ENCODE data around the gene DNASE1.
"Not testable (repeated sequence)": the region's sequence is repeated elsewhere in the genome, so short reads cannot be mapped to it uniquely, and the experiment has no call there.

The DNASE1 gene

DNA sequence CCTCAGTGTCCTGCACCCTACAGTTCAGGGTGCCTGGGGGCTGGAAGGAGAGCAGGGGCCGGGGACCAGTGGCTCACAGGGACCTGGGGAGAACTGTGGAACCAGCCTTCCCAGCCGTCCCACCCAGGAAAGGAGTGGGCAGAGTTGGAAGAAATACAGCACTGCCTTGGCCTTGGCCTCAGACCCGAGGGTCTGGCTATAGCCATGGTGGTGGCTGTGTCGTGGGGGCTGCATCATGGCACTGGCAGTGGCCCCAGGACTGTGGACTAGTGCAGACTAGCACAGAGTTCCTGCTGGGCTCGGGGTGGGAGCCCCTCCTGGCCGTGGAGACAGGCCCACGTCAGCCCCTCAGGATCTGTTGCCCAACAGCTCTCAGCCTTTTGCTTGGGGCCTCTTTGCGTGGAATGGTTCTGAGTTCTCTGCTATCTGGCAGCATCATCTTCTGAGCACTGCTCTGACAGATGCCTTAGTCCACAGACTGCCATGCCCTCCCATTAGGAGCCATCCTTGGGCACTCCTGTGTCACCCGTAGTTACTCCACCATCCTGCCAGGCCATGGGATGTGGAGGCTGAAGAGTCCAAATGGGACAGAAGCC lies 12.6 kb upstream of the DNASE1 start:
- no peak for FAIRE-seq

DNA sequence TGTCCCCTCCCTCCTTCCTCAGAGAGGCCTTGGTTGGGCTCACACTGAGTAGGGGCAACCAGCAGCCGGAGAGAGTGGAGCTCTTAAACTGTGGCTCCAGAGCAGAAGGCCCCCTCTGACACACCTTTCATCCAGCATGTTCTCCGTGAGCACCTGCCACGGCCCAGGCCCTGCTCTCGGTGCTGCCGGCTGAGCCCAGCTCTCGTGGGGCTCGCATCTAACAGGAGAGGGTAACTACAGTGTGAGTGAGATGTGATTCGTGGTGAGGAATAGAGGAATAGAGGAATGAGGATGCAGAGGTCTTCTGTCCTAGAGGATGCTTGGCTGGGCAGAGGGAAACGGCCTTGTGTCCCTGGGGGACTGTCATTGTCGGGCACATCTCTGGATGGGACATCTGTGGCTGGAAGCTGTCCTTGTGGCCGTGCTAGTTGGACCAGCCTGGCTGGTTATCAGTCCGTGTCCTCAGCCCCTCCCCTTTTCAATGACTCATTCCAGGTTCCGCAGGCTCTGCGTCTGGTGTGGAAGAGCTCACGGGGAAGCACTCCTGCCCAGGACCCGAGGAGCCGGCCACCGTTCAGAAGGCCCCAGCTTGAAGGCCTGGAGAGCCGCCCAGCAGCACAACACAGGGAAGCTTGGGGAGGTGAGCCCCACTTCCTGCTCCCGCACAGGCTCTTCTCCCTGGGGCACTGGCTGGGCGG lies 11.9 kb upstream of the DNASE1 start:
- FAIRE-seq, result no peak

DNA sequence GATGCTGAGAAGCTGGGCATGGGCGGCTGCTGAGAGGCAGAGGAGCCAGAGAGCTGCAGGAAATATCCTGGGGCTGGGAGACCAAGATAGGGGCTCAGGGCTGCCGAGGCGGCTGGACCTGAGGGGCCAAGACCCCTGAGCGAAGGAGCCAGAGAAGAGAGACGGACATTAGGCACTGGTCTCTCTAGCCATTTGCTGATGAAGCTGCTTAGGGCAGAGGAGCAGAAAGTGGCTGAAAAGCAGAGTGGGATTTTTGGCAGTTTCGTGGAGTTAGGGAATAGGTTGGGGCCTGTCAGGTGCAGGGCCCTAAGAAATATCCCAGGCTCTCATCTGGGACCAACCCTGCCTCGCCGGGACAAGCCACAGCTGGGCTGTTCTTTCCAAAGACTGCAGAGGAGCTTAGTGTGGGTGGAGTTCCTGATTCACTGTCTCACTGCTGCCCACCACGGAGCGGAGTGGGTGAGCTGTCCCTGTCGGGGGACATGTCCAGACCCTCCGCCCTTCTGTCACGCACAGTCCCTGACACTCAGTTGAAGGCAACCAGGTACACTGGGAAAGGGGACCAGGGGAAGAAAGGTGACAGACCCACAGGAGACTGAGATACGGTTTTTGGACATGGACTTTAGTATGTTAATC lies 11.3 kb upstream of the DNASE1 start:
- FAIRE-seq, result no peak

DNA sequence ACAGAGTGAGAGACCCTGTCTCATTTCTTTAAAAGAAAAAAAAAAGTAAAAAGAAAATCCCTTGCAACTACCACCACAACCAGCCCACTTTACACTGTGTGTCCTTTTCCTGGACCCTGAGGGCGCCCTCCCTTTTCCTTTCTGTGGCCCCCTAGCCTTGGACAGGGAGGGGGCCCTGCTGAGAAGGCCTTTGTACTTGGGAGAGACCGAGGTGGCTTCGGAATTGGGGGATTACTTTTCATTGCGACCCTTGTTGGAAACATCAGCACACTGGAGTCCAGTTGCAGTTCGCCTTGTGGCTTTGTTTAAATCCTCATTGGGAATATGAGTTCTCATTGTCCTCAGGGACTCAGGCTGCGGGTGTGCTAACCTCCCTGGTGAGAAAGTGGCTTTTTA lies 9.4 kb upstream of the DNASE1 start:
- FAIRE-seq, result no peak

DNA sequence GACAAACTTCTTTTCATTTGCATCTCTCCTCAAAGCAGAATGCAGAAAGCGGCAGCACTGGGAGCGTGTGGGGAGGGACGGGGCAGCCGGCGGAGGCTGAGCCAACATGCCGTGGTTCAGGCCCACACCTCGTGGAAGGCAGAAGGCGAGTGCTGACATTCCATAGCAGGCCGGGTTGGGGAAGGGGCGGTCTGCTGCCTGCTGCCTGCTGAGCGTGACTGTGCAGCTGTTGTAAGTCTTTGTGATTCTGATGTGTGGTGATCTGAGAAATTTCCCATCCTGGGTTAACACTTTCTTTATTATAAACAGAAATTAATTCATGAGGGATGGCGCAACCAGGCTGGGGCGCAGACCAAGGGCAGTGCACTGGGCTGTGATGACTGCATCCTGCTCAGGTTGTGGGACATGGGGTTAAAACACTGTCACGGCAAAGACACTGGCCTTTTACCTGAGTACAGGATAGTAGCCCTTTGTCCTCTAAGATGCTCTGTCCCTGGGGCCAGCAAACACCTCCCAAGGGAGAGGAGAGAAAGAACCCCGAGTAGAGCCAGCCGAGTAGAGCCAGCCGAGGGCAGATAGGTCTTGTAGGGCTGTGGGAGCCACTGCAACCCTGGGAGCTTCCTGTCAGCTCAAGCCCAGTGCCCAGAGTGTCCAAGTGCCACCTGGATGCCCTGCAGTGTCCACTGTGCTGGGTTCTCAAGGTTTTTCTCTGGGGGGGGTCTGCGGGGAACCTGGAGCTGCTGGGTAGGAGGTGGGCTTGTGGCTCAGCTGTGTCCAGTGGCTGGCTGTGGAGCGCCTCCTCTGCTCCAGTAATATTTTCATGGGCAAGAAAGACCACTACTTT lies 8.8 kb upstream of the DNASE1 start:
- FAIRE-seq, result no peak

DNA sequence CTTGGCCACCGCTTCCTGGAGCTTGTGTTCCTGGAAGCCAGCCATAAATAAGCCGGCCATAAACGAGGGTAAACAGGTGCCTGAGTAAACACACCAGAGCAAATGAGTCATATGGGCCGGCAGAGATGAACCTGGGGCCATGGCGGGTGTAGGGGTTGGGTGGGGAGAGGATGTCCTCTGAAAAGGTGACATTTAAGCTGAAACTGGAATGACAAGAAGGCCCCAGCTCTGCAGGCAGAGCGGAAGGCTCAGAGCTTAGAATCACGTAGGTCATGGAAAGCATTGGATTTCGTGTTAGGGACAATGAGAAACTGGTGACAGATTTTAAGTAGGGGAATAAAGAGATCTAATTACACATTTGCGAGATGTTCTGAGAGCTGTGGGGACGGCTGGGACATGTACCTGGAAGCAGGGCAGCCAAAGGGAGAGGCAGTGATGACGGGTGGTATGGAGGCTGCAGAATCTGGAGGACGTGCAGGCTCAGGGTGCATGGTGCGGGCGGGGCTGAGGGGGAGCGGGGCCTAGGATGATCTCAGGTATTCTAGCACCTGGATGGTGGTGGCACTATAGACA lies 8.1 kb upstream of the DNASE1 start:
- FAIRE-seq, result peak; percentile 51

DNA sequence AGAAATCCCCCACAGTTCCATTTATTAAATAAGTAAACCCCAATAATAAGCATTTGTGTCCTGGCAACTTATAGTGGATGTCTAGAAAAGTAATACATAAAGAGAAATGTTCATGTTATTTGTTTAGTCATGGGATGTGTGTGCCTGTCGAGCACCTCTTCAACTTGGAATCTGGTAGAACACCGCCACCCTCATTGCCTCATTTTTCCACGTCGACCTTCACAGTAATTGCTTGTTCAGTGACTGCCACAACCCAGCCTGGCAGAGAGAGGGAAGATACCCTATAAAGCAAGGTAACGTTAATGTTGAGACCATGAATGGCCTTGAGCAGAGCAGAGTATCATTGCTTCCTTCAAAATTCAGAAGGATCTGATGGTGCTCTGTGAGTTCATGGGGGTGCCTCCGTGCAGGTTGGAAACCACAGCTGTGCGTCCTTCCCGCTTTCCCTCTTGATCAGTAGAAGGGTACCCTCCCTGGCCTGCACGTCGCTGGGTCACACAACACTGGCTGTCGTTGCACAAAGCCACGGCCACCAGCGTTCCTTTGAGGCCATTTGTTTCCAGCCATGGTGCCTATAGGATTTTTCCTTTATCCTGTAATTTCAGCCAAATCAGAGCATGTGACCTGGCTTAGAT lies 3.7 kb upstream of the DNASE1 start:
- FAIRE-seq, result no peak

DNA sequence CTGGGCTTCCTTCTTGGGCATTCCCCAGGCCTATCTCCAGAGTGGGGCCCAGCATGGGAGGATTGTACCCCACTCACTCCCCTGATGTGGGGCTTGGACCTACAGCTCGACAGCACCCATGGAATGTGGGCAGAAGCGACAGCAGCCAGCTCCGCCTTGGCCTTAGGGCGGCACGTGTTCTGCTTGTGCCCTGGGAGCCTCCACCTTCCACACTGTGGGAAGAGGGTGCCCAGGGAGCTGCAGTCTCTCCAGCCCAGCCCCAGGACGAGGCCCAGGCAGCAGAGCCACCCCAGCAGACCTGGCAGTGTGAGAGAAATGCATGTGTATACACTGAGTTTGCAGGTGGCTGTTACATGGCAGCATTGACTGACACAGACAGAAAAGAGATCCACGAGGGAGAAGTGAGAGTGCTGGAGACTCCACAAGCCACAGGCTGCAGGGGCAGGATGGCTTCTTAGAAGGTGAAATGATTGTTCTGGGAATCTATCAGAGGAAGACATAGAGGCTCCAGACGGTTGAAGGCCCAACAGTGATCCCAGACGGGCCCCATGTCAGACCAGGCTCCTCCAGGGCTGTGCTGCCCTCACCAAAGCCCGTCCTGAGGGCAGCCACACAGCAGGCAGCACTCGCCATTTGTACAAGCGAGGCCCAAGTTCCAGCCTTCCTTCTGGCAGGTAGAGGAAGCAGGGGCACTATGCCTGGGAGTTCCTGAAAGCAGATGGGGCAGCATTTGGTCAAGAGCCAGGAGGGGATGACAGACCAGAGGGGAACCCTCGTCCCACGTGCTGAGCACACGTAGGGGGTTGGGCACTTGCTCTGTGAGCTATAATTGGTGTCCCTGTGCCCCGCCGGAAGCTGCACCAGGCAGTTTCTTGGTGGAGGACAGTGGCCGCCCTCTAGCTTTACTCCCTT lies 2.8 kb upstream of the DNASE1 start:
- FAIRE-seq, result no peak

DNA sequence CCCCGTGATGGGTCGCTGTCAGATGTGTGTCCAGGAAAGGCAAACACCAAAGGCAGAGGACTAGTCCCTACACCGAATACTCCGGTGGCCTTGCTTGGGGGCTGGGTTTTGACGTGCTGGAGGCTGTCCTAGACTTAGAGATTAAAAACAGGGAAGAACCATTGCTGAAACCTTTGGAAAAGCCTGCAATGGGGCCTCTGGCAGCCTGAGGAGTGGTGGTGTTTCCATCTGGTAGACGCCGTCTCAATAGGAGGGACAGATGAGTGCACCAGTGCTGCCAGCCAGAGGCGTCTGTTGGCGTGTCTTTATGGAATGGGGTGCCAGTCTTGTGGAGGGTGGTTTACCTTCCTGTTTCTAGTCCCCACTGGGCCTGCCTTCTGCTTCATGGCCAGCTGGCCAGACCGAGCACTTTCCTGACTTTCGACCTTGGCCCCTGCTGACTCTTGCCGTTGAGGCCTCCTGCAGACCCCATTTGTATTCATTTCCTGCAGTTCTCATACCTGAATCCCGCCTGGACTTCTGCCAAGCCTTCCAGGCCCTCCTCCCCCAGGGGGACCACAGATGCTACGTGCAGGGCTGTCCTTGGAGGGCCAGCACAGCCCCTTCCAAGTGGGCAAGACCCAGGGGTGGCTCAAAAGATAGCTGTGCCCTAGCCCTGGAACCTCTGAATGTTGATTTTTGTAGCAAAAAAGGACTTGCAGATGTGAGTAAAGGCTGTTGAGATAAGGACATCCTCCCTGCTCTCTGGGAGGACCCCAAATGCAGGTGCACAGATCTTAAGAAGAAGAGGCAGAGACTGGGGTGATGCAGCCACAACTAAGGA lies 1.9 kb upstream of the DNASE1 start:
- FAIRE-seq, result no peak

DNA sequence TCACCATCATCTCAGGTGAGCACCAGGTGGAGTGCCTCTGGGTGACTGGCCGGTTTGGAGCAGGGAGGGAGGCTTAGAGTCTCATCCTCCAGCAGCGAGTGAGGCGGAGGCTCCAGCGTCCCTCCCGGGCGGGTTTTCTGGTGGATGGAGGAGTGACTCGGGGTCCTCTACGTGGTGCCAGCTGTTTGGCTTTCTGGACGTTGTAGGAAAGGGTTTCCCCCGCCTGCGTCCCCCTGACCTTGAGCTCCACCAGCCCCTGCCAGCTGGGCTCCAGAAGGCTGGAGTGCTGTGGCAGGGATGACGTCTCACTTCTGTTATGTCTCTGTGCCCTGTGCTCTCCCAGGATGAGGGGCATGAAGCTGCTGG lies 522 bp downstream of the DNASE1 start:
- FAIRE-seq, result no peak

DNA sequence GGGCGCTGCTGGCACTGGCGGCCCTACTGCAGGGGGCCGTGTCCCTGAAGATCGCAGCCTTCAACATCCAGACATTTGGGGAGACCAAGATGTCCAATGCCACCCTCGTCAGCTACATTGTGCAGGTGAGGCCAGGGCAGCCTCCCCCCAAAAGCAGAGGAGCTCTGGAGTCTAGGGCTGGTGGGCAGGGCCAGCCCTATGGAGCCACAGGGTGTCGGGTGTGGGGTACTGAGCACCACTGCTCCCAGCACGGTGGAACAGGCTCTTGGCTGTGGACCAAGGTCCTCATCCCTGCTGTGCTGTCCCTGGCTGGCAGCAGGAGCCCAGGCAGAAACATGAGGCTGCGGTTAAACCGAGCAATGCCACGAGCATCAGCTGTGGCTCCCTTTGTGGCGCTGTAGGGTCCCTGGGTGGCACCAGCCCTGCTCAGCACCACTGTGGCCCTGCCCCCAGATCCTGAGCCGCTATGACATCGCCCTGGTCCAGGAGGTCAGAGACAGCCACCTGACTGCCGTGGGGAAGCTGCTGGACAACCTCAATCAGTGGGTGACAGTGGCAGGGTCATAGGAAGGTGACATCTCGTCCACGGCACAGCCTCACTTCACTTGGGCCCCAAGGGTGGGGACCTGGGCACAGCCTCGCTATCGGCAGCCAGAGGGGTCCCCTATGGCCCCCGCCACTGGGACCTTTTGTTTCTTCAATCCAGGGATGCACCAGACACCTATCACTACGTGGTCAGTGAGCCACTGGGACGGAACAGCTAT lies 1.1 kb downstream of the DNASE1 start:
- FAIRE-seq, result no peak

DNA sequence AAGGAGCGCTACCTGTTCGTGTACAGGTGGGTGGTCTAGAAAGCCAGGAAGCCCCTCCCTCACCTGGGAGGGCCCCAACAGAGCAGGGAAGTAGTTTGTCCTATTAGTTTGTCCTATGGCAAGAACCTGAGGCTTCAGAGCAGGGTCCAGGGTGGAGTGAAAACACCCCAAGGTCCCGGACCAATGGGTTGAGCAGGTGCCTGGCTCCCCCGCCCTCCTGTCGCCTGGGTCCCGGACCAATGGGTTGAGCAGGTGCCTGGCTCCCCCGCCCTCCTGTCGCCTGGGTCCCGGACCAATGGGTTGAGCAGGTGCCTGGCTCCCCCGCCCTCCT lies 1.6 kb downstream of the DNASE1 start:
- FAIRE-seq, result not testable (repeated sequence)

DNA sequence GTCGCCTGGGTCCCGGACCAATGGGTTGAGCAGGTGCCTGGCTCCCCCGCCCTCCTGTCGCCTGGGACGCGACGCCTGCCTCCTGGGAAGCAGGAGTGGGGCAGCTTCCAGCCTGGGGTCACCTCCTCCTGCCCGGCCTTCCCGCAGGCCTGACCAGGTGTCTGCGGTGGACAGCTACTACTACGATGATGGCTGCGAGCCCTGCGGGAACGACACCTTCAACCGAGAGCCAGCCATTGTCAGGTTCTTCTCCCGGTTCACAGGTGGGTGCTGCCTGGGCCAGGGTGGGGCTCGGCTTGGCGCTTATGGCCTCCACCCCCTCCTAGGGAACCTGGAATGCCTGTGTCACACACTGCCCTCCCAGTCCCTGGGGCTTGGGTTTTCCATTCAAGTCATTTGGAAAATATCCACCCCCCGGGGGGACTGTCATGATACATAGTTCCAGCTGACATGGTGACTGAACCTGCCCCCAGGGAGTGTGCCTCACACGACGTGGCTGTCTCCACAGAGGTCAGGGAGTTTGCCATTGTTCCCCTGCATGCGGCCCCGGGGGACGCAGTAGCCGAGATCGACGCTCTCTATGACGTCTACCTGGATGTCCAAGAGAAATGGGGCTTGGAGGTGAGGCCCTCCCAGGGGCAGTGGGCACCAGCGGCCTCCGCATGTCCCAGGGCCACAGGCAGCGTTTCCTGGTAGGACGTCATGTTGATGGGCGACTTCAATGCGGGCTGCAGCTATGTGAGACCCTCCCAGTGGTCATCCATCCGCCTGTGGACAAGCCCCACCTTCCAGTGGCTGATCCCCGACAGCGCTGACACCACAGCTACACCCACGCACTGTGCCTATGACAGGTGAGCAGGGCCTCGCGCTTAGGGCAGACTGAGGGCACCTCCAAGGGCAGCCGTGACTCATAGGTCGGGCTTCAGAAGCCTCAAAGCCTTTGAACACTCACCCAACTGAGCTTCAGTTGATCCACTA lies 2.3 kb downstream of the DNASE1 start:
- FAIRE-seq, result no peak

DNA sequence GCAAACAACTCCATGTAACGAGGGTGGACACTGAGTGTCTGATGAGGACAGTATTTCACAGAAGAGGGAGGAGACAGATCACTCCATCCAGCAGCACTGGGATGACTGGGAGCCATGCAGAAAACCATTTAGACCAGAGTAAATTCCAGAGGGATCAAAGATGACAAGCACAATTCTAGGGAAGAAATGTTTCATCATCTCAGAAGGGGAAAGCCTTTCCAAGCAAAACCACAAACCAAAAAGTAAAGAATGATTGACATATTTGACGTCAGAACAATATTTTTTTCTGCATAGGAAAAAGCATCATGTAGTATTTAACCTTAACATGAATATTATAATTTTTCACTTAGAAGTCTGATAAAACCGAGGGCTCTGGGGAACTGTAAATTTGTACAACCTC lies 4.8 kb downstream of the DNASE1 start:
- no peak for FAIRE-seq

DNA sequence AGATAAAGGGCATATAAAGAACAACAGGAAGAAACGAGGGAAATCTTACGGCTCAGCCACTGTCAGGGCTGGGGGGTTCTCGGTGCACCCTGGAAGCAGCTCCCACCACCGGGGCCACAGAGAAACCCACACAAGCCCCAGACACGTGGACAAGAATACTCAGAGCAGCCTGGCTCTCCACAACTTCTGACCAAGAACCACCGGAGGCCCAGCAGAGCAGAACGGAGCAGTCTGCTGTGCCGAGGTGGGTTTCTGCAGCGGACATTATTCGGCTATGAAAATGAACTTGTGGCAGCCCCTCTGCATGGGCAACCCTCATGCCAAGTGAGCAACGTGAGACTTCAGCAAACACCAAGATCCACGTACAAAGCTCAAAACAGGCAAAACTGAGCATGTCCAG lies 6.8 kb downstream of the DNASE1 start:
- FAIRE-seq, result no peak

DNA sequence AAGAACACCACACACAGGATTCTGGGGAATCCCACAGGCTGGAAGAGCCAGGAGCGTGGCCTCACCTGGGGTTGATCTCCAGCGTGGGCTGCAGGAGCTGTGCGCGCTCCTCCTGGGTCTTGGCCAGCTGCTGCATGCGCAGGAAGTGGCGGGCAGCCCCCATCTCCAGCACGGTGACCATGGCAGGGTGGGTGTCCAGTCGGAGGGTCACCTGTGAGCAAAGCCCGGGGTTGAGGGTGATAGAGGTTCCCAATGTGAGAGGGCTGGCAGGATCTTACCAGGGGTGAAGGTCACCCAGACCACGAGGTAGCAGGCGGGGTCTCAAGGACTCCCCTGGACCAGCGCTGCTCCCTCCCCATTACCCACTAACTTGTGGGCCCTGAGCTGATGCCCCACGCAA lies 7.4 kb downstream of the DNASE1 start:
- FAIRE-seq, result no peak

DNA sequence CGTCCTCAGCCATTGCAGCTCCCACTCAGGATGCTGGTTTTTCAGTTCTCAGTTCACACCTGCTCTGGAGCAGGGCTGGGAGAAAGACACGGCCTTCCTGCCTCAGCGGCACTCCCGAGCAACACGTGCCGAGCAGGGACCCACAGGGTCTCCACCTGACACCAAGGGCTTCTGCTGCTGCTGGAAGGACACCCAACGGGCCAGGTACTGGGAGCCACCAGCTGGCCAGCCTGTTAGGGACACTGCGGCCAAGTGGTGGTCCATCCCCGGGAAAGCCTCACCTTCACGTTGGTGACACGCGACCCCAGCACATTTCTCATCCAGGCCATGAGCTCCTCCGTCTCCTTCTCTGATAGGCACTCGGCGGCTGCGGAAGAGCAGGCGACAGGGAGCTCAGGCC lies 8.1 kb downstream of the DNASE1 start:
- FAIRE-seq, result no peak

DNA sequence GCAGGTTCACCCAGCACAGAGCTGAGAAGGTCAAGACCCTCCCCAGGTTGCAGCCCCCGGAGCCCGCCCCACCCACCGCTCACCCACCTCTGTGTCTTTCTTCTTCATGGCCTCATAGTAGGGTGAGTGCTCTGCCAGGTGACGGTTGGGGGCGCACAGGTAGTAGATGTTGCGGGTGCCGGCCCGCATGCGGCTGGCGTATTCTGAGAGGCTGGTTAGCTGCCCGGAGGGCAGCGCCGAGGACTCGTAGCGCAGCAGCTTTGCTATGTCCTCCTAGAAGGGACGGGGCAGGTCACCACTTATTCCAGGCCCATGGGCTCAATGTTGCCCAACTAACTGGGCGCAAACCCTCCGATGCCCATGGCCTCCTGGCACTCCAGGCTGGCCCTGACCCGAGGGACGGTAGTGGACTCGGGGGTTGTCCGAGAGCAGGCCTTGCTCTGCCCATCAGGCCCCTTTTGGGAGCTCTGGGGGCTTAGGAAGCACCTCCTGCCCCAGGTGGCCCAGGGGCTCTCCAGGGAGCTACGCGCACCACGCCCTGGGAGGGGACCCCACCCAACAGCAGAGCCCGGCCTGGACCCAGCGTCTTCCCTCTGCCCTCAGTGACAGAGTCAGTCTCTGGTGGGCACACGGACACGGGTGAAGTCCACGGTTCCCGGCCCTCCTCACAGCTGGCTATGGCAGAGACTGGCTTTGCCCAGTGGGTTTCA lies 9.9 kb downstream of the DNASE1 start:
- no peak for FAIRE-seq
